ELF-1 (cell line): ENCODE measurements around the gene SPATA31A5.
"Not testable (repeated sequence)": the region's sequence is repeated elsewhere in the genome, so short reads cannot be mapped to it uniquely, and the experiment has no call there.

ENCODE experiments used
- DNase-seq: peaks from one replicate; pipeline ENCODE4 v3.0.0-alpha.2; 2016; ENCODE audit warnings: low read depth, low spot score

SPATA31A5 gene

GRCh38 chr9:60914107-60914506 is at the start of gene SPATA31A5:
TSS of gene SPATA31A5 (plus strand) at chr9:60914407. CDS start at chr9:60914436, 29 bp downstream.
- DNase-seq, result not testable (repeated sequence)

GRCh38 chr9:60962990-60963350 is 48.8 kb downstream of the SPATA31A5 start:
- not testable (repeated sequence) for DNase-seq

DNA sequence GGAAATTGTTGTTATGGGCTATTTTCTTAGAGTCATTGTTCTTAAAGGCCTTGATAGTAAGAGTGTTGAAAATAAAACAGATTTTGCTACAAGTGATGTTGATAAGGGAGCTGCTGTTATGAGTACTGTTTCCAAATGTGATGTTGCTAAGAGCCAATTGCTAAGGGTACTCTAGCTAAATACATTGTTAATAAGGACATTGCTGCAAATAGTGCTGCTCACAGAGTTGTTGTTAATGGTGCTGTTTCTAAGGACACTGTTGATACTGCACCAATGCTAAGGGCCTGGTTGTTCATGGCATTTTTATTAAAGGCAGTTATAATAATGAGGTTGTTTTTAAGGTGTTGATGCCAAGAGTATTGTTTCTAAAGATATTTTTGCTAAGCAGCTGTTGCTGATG is 52.2 kb downstream of the SPATA31A5 start:
- DNase-seq, result not testable (repeated sequence)
